Epidermal melanocyte (primary cell): ENCODE data around the gene DOK1.
"Not testable (repeated sequence)": the region's sequence is repeated elsewhere in the genome, so short reads cannot be mapped to it uniquely, and the experiment has no call there.

Experiments
- DNase-seq: peaks from one replicate; pipeline ENCODE4 v3.0.0; 2011; ENCODE audit warnings: low spot score; ENCODE audit not compliant: insufficient read length

Gene DOK1

GRCh38 chr2:74548285-74548899, 6.1 kb upstream of the DOK1 start:
- no peak for DNase-seq

GRCh38 chr2:74548900-74549826, 5.4 kb upstream of the DOK1 start:
- peak; percentile 57 for DNase-seq

GRCh38 chr2:74550231-74550630, 4.3 kb upstream of the DOK1 start:
- no peak for DNase-seq

GRCh38 chr2:74551530-74551929, 3.0 kb upstream of the DOK1 start:
- DNase-seq = no peak

- no peak for DNase-seq
These were observed 2.3 kb upstream of the DOK1 start for GRCh38 chr2:74551942-74552913.

GRCh38 chr2:74552914-74553811, 1.4 kb upstream of the DOK1 start:
- DNase-seq = no peak

GRCh38 chr2:74554820-74555531, 456 bp downstream of the DOK1 start:
- no peak for DNase-seq

- no peak for DNase-seq
These were observed 1.1 kb downstream of the DOK1 start for GRCh38 chr2:74555610-74556103.

GRCh38 chr2:74556159-74556558, 1.6 kb downstream of the DOK1 start:
- DNase-seq = no peak

GRCh38 chr2:74556831-74557370, 2.4 kb downstream of the DOK1 start:
- DNase-seq = no peak

- no peak for DNase-seq
These were observed 4.0 kb downstream of the DOK1 start for GRCh38 chr2:74558284-74559230.

- DNase-seq = no peak
These were observed 5.4 kb downstream of the DOK1 start for GRCh38 chr2:74559912-74560311.

- DNase-seq = no peak
These were observed 6.1 kb downstream of the DOK1 start for GRCh38 chr2:74560591-74560990.

- not testable (repeated sequence) for DNase-seq
These were observed 6.5 kb downstream of the DOK1 start for GRCh38 chr2:74561022-74561421.

GRCh38 chr2:74562126-74562775, 7.7 kb downstream of the DOK1 start:
- no peak for DNase-seq

GRCh38 chr2:74564222-74564621, 9.7 kb downstream of the DOK1 start:
- DNase-seq = no peak

GRCh38 chr2:74566076-74566753, 11.7 kb downstream of the DOK1 start:
- no peak for DNase-seq
